ENCODE measurements around the gene PDK2.
A peak's percentile ranks its signal among the peaks of the same experiment; 100 is the strongest.
"Not testable (repeated sequence)": the region's sequence is repeated elsewhere in the genome, so short reads cannot be mapped to it uniquely, and the experiment has no call there.

Gene PDK2

GRCh38 chr17:50058296-50058953 lies 36.7 kb upstream of the PDK2 start:
- DNase-seq (ENCODE audit: low read depth in 2 of 2): no peak

DNA sequence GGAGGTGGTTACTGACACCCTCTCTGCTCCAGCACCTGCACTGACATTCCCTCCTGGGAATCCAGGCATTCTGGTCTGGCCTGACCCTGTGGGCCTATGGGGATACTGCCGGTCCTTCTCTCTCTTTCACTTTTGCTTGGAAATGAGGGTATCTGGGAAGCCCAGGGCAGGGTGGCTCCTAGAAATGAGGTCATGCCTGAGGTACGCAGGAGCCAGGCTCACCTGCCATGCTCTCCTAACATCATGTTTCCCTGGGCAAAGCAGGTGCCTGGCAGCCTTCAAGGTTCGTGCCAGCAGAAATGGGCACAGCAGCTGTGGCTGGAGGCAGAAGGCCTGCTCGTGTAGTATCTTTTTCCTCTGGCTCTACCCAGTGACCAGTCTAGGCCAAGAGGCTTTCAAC lies 35.9 kb upstream of the PDK2 start:
- no peak for DNase-seq (ENCODE audit: low read depth in 2 of 2)

DNA sequence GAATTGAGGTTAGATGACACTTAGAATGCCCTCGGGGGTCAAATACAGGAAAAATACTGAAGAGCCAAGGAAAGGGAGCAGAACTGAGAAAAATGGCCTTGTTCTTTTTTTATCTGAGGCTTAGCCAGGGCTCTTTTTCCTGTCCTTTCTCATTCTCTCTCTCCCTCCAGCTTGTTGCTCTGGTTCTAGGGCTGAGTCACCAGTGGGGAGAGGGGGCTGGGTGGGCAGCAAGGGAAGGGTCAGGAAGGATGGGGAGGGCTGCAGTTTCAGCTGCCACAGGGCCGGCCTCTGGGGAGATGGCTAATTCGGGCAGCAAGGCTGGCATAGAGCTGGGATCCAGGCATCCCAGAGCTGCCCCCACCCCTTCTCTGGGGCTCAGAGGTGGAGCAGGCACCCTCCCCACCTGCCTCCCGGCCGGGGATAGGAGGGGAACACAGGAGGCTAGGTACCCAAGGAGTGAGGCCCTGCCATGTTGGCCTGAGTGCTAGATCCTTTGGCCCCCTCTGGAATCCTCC lies 35.3 kb upstream of the PDK2 start:
- no peak for DNase-seq (ENCODE audit: low read depth in 2 of 2)

- DNase-seq (ENCODE audit: low read depth in 2 of 2): peak in 1 of 2 experiments; percentile 39
These were observed 34.0 kb upstream of the PDK2 start for GRCh38 chr17:50060951-50061712.

GRCh38 chr17:50061713-50062045 lies 33.5 kb upstream of the PDK2 start:
- not testable (repeated sequence) for DNase-seq (ENCODE audit: low read depth in 2 of 2)

GRCh38 chr17:50062293-50063243 lies 32.6 kb upstream of the PDK2 start:
- DNase-seq (ENCODE audit: low read depth in 2 of 2): no peak

DNA sequence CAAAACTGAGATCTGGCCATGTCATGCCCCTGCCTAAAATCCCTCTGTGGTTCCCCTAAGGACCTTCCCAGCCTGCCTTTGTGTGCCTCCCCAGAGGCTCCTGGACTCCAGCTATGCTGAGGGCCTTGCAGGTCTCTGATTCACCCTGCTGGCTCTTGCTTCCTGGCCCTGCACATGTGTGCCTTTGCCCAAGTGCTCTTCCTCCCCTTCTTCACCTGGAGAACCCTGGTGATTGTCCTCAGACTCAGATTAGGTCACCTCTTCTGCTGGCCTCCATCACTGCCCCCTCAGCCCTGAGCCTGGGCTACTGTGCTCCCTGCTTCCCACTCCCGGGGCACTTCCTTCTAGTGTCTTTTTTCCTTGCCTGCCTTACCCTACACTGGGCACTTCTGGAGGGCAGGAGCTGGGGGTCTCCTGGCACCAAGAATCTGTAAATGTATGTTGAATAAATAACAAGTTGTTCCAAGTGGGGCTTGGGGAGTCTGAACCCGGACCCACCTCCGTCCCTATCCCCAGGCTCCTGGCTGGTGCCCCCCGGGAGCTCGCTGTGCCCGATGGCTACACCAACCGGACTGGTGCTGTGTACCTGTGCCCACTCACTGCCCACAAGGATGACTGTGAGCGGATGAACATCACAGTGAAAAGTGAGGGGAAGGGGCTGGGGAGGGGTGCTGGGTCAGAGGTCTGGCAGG lies 31.4 kb upstream of the PDK2 start:
- no peak for DNase-seq (ENCODE audit: low read depth in 2 of 2)

GRCh38 chr17:50064253-50065001 lies 30.7 kb upstream of the PDK2 start:
- DNase-seq (ENCODE audit: low read depth in 2 of 2): peak; percentile 78 to 82

- no peak for DNase-seq (ENCODE audit: low read depth in 2 of 2)
These were observed 30.1 kb upstream of the PDK2 start for GRCh38 chr17:50065056-50065455.

DNA sequence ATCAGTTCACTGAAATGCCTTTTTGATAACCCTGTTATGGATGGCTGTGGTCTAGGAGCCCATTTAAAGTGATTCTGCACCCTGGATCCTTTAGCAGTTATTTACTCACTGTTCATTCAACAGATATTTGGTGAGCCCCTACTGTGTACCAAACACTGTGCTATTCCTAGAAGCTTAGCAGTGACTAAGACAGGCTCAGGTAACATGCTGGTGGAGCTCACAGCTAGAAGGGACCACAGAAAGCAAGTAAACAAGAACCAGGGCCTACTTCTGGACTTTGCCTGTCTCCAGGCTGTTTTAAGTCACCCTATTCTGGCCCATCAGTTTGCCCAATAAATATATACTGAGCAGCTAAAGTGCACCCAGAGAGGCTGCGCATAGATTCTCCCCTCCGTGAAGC lies 28.2 kb upstream of the PDK2 start:
- DNase-seq (ENCODE audit: low read depth in 2 of 2): no peak

DNA sequence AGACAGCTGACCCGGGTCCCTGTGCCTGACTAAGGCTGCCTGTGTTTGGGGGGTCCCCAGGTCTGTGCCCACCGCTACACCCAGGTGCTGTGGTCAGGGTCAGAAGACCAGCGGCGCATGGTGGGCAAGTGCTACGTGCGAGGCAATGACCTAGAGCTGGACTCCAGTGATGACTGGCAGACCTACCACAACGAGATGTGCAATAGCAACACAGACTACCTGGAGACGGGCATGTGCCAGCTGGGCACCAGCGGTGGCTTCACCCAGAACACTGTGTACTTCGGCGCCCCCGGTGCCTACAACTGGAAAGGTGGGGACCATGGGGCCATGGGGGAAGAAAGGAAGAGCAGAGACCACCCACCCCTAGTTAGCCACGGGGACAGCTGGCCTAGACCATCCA lies 27.2 kb upstream of the PDK2 start:
- DNase-seq (ENCODE audit: low read depth in 2 of 2): no peak

DNA sequence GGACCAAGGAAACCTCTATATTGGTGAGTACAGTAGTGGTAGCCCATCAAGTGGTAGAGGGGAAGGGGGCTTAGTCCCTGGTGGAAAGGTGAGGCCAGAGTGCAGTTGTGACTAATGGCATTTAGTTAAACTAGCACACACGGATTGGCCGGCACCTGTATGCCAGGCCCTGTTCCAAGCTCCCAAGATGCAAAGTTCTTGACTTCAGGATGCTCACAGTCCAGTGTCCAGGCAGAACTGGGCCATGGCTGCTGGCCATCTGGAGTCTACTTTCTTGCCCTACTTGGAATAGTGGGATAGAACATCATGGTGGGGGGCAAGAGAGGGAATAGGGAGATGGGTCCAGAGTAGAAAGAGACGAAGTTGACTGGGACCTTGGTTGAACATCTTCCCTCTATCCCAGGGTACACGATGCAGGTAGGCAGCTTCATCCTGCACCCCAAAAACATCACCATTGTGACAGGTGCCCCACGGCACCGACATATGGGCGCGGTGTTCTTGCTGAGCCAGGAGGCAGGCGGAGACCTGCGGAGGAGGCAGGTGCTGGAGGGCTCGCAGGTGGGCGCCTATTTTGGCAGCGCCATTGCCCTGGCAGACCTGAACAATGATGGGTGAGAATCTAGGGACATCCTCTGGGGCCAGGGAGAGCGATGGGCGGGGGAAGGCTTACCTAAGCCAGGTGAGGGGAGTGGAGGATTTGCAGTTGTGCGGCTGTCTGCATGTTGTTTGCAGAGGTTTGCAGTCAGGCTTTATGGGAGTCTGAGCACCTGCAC lies 24.1 kb upstream of the PDK2 start:
- no peak for DNase-seq (ENCODE audit: low read depth in 2 of 2)

GRCh38 chr17:50071692-50072091 lies 23.5 kb upstream of the PDK2 start:
- DNase-seq (ENCODE audit: low read depth in 2 of 2): no peak

GRCh38 chr17:50072130-50072529 lies 23.0 kb upstream of the PDK2 start:
- DNase-seq (ENCODE audit: low read depth in 2 of 2): no peak

- no peak for DNase-seq (ENCODE audit: low read depth in 2 of 2)
These were observed 22.2 kb upstream of the PDK2 start for GRCh38 chr17:50072925-50073324.

GRCh38 chr17:50074227-50074626 lies 20.9 kb upstream of the PDK2 start:
- no peak for DNase-seq (ENCODE audit: low read depth in 2 of 2)

DNA sequence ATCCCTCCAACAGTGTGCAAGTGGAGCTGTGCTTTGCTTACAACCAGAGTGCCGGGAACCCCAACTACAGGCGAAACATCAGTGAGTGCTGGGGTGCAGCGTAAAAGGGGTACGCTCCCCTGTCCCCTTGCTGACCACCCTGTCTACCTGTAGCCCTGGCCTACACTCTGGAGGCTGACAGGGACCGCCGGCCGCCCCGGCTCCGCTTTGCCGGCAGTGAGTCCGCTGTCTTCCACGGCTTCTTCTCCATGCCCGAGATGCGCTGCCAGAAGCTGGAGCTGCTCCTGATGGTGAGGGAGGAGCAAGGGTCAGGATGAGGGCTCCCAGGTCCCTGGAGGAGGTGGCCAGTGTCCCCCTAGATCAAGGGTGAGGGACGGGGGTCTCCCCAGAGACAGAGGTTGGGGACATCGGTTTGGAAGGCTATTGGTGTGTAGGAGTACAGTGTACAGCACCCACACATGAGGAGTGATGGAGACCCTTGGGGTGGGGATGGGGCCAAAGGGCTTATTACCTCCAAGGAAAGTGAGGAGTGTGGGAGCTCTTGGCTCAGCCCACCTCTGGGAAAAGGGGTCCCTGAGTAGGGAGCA lies 19.6 kb upstream of the PDK2 start:
- DNase-seq (ENCODE audit: low read depth in 2 of 2): no peak

GRCh38 chr17:50076221-50076590 lies 18.9 kb upstream of the PDK2 start:
- DNase-seq (ENCODE audit: low read depth in 2 of 2): no peak

- no peak for DNase-seq (ENCODE audit: low read depth in 2 of 2)
These were observed 18.4 kb upstream of the PDK2 start for GRCh38 chr17:50076591-50077235.

All from fibroblast of skin of left quadriceps (primary cell).